Keratinocyte (primary cell): Measurements from ENCODE around the gene SMIM32.

Experiments used
- EZH2 ChIP-seq: IDR thresholded peaks from one replicate; pipeline ENCODE4 v1.6.1; 2012; ENCODE audit warnings: inconsistent platforms, mild to moderate bottlenecking, low read length, moderate library complexity
- TF ChIP-seq, protein P1 (sequence below), 3 experiments: IDR thresholded peaks in 1 of 3; conservative IDR thresholded peaks in 1 of 3; optimal IDR thresholded peaks in 1 of 3; 2 replicates in 2 of 3; 3 replicates in 1 of 3; pipeline versions ENCODE3 to v1.5.1; 2011; ENCODE audit warnings: low read length in 3 of 3, mild to moderate bottlenecking in 3 of 3, moderate library complexity in 2 of 3, control low read depth in 1 of 3, inconsistent platforms in 1 of 3; ENCODE audit not compliant: insufficient read depth in 2 of 3; ENCODE audit errors: extremely low read depth in 1 of 3

DNA sequence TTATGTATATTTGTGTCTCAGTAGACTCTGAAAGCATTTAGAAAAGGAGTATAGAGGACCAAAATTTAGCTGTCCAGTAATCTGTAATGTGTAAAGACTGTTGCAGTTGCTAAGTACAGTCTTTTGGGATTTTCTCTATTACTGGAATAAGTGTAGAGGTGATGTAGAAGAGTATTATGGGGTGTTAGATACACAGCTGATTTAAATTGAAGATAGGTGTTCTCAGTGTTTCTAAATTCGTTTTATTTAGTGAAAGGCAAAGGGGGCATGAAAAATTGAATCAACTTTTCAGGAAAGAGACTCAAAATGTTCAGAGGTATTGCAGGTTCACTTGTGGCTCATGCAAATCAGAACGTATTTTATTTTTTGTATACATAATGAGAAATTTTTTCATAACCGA, 46.8 kb downstream of the SMIM32 start:
- TF ChIP-seq, protein P1, sequence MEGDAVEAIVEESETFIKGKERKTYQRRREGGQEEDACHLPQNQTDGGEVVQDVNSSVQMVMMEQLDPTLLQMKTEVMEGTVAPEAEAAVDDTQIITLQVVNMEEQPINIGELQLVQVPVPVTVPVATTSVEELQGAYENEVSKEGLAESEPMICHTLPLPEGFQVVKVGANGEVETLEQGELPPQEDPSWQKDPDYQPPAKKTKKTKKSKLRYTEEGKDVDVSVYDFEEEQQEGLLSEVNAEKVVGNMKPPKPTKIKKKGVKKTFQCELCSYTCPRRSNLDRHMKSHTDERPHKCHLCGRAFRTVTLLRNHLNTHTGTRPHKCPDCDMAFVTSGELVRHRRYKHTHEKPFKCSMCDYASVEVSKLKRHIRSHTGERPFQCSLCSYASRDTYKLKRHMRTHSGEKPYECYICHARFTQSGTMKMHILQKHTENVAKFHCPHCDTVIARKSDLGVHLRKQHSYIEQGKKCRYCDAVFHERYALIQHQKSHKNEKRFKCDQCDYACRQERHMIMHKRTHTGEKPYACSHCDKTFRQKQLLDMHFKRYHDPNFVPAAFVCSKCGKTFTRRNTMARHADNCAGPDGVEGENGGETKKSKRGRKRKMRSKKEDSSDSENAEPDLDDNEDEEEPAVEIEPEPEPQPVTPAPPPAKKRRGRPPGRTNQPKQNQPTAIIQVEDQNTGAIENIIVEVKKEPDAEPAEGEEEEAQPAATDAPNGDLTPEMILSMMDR (optimal IDR thresholded peaks at IDR 0.05 in 1 of 3, IDR thresholded peaks at IDR 0.05 in 1 of 3, conservative IDR thresholded peaks at IDR 0.05 in 1 of 3; ENCODE audit: extremely low read depth in 1 of 3, insufficient read depth in 2 of 3, low read length in 3 of 3): no peak
- no peak for TF ChIP-seq EZH2
